GM21367 (cell line): ENCODE results near the gene BABAM2.
A peak's percentile ranks its signal among the peaks of the same experiment; 100 is the strongest.

Experiments used
- ATAC-seq: cut with Tn5 transposase; IDR thresholded peaks from one replicate; pipeline ENCODE4 v1.9.1; 2021; ENCODE audit not compliant: unreplicated experiment

Gene BABAM2

DNA sequence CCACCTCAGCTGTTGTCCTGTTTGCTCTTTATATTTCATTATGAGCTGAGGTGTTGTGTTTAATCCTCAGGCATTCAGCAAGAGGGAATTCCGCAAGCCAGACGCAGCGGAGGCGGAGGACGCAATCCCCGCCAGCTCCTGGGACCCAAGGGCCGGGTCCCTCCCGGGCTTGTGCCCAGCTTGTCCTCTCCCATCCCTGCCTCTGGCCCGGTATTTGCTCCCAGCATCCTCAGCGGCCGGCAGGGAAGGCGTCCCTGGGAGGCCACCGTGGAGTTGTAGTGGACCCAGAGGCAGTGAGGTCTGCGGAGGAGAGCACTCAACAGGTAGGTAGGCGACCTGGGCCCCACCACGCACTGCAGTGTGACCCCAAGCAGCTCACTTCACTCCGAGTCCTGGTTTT, 459.7 kb downstream of the BABAM2 start:
- no peak for ATAC-seq

DNA sequence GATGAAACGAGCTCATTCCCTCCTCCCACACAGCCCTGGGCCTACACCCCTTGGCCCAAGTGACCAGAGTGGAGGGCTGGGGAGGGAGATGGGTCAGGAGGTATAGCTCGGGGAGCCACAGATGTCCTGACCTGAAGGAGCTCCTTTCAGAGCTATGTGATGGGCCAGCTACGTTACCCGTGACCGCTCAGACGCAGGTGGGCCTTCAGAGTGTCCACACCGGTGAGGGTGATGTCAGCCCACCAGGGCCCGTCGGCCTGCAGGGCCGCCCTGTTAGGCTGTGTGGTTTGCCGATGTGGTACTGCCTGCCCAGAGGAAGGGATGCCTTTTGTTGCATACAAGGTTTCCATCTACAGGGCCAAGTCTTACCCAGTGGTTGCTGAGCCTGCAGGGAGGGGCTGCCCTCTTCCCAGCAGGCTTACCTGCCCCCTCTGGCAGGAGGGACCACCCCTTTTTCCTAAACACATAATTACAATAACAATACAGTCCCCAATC, 460.3 kb downstream of the BABAM2 start:
- no peak for ATAC-seq

DNA sequence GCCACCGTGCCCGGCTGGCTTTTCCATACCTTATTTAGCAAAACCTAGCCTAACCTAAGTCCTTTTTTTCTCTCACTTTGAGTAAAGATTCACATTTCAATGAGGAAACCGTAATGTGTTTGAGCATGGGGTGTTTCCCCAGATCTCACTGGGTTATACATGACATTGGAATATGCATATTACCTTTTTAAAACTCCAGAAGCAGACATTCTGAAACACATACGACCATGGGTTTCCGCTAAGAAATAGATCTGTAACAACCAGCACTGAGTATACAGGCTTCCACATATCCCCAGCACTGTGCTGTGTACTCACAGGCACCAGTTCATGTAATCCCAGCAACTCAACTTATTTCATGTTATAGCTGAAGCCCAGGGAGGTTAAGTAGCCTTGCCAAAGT, 461.1 kb downstream of the BABAM2 start:
- ATAC-seq = no peak

DNA sequence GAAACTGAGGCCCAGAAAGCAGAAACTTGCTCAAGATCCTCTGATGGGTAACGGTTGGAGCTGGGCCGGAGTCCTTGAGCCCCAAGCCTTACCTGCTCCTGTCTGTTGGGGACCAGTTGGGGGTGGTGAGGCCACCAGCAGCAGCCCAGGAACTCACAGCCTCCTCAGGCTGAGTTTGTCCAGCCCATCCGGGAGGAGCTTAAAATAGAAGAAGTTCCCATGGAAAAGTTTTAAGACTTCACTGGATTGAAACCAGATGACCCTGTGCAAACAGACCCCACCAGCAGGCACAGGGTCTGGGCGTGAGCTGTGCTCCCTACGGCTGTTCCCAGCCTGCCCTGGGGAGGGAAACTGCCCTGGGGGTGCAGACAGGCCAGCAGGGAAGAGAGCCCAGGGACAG, 461.6 kb downstream of the BABAM2 start:
- no peak for ATAC-seq

DNA sequence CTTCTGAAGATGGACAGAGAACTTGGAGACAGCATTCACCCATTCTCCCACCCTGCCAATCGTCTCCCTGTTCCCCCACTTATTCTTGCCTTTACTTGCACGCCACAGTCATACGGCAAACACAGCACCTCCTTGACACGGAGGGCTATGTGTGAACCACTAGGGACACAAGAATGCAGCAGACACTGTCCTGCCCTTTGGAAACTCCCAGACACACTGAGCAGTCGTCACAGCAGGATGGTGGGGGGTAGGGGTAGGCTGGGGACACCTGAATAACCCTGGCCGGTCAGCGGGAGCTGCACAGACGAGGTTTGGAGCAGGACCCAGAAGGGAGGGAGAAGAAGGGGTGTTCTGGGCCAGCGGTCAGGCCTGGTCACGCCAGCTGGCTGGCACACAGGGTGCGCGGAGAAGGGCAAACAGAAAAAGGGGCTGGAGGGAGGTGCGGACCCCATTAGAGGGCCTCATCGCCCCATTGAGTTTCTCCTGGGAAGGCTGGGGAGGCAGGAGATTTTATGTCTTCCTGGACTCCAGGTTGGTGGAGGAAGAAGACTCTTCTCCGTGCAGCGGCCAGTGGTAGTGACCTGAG, 462.2 kb downstream of the BABAM2 start:
- no peak for ATAC-seq

DNA sequence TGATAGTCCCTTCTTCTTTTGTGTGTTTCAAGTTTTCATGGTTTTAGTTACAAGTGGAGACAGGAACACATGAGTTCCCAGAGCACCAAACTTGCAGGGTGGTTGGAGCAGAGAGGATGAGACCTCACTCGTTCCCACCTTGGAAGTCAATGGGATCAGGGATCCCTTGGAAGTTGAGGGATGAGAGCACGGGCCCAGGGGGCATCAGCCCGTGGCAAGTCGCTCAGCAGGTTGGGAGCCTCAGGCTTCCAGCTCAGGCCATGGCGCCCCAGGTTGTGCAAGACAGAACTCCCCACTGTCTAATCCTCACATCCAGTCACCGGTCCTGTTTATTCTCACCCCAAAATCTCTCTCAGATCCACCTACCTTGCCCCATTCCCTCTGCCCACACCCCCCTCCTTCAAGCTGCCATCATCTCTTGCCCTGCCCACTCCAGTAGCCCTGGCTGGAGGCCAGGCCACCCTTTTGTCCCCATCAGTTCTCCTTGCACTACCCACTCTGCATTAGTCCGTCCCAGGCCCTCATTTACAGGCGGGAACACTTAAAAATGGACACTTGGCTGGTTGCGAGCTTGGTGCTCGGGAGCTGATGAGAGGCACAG, 464.5 kb downstream of the BABAM2 start:
- ATAC-seq = no peak

DNA sequence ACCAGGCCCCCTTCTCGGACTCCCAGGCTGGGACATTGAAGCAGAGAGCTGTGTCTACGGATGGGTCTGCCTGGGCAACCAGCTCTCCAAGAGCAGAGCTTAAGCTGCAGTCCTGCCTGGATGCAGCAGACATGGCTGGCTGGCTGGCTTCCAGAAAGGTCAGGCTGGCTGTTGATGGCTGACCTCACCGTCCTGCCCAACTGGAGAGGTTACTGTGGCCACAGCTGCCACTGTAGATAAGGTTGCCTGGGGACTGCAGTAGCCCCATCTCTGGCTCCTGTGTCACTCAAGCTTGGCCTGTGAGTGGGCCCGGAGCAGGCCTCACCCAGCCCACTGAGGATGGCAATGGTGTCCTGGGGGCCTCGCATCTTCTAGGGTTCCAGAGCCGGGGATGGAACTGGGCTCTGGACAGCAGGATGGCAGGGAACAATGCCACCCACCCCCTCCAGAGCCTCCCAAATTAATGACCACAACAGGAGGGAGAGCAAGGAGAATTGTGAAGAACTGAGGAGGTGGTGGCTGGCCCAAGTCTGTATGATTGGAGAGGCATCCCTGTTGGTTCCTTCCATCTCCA, 465.1 kb downstream of the BABAM2 start:
- no peak for ATAC-seq

DNA sequence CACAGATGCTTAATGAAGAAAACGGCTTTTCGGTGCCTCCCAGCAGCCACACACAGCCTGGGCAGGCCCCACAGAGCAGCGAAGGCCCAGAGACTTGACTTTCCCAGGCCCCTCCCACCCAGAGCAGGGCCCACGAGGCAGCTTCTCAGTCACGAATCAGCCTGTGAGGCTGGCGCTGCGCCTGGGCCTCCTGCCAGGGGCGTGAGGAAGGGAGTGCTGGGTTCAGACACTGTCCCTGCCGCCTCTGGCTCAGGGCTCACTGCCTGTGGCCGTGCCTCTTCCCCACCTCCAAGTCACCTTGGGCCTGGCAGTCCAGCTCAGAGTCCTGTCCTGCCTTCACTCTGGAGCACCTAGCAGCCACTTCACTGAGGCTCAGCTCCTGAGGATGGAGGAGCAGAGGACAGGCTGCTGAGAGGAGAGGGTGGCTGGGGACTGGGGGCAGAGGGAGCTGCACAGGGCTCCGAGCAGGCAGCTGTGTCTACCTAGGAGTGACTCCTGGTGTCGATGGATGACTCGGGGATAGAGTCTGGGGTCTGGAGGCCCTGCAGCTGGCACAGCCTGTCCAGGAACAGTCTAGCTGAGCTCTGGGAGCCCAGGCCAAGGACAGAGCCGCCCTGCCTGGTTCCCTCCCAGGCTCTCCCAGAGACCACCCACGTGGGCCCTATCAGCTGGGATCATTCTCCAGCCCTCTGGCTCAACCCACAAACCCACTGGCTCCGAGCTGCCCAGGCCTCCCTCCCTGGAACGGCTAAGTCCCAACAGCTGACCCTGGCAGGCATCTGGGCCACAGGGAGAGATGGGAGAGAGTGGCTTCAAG, 465.8 kb downstream of the BABAM2 start:
- ATAC-seq = no peak

DNA sequence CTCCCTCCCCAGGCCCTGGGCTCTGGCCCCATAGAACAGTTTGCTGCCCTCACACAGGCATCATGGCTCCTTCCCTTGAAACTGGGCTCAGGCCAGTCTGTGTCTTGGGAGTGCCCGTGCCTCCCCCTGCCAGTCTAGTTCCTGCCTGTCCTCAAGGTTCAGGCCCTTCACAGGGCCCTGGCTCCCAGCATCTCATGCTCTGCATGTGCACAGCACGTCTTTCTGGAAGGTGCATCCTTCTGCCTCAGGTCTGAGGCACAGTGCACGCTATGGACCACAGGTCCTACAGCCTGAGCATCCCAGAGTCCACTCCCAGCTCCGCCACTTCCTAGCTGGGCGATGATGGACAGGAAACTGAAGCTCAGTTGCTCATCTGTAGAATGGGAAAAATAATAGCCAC, 466.5 kb downstream of the BABAM2 start:
- ATAC-seq = no peak

DNA sequence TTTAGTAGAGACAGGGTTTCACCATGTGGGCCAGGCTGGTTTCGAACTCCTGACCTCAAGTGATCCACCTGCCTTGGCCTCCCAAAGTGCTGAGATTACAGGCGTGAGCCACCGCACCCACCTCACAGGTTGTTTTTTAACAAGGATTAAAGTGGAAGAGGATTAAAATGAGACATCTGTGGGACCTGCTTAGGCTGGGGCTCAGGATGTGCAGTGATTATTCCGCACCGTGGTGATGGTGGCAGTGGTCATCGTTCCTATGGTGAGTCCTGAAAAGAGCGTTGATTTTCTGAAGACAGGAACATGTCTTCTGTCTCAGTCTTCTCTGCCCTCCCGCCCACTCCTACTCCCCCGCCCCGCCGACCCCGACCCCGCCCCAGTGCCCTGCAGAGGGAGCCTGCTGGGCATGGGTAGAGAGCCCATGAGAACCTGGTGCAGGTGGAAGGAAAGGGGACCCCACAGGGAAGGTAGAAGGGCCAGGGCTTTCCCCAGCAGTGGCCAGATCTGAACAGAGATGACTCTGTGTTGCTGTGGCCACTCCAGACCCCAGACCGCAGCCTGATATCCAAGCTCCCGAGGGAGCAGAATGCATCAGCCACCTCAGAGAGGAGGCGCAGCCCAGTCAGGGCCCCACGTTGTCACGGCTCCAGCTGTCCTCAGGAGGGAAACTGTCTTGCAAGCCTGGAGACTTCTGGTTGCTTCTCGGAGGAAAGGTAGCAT, 467.6 kb downstream of the BABAM2 start:
- ATAC-seq = no peak

DNA sequence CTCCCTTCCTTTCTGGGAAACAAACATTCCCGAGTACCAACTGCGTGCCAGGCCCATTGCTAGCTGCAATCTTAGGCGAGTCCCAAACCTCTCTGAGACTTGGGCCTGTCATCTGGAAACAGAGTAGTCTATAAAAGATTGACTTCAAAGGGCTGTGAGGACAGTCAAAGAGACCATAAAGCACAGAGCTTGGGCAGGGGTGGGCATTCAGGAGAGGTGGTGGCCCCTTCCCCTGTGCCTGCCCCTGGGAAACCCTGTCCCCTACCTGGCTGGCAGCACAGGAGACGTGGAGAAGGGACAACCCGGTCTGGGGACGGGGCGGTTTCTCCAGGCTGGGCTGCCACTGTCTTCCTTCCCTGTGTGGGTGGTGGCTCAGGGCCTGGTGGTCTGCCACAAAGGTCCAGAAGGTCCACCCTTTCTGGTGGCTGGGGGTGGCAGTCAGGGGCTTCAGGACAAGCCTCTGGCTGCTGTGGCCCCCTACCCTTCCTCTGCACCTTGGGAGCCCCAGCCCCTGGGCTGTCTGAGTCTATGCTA, 468.2 kb downstream of the BABAM2 start:
- no peak for ATAC-seq

DNA sequence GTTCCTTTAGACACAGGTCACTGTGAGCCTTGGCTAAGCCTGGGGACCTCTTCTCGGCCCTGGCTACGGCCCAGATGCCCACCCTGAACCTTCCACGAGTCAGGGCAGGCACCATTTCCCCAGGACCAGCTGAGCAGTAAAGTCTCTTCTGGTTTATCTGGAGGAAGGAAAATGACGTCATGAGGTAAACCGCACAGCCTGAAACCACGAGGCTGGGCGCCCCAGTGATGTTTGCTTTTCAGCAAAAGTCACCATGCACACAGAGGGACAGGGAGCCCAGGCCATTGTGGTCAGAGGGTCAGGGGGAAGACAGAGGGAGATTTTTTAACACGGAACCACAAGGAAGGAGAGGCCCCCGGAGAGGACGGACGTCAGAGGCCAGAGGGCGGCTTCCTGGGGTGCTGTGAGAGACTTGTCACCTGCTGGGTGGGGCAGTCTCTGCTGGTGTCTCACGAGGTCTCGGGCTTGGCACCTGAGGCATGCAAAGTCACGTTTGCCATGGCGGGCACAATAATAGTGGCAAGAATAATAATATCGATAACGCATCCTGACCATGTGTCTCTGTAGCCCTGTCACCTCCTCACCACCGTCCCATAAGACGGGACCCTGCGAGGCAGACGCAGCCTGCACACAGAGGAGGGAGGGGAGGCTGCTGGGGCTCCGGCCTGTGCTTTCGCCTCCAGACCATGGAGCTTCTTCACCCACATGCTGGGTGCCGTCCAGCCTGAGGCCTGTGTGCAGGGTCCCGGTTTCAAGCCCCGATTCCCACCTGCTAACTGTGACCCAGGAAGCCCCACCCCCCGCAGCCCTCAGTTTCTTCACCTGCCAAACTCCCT, 468.9 kb downstream of the BABAM2 start:
- ATAC-seq = peak; percentile 69

DNA sequence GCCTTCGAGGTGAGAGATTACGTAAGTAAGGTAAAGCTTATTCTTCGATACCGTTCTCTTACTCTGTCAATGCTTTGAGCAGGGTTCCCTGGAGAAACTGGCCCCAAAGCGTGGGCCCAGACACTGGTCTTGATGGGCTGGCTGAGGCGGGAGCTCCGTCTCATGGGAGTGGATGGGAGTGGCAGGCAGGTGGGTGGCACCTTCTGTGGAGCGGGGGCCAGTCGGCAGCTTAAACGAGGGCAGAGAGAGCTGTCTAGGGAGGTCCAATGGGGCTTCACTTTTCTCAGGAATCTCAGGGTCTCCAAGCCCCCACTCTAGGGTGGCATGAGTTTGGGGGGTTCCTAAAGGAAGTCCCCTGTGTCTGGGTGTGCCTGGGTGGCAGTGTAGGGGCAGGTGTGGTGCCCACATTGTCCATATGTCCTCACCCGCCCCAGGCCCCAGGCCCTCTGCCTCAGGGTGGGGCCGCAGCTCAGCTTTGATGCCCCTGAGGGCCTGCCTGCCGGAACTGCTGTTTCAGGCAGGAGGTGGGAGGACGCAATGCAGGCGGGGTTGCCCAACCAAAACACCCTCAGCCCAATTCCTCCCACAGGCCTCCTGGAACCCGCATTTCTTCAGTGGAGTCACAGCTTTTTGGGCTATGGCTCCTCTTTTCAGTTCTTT, 469.7 kb downstream of the BABAM2 start:
- no peak for ATAC-seq

DNA sequence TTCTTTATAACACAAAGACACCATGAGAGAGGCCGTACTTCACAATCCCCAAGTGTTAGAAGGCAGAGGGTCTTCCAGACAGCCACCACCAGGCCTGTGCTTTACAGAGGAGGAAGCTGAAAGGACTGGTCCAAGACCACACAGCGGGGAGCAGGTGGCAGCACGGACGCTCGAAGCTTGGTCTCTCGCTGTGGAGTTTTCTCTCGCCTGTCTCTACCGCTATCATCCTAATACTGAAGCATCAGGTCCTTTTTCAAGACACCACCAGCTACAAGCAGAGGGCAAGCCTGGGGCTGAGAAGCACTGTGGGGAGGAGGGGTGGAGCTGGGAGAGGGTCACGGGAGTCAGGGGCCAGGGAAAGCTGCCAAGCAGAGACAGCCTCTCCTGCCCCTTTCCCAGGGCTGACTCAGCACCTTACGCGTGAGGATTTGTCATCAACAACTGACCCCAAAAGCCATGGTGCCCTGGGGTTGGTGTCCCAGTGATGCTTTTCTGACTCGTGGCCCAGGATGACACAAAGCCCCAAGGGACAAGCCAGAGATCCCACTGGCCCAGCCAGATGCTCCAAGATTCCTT, 470.3 kb downstream of the BABAM2 start:
- ATAC-seq = no peak

DNA sequence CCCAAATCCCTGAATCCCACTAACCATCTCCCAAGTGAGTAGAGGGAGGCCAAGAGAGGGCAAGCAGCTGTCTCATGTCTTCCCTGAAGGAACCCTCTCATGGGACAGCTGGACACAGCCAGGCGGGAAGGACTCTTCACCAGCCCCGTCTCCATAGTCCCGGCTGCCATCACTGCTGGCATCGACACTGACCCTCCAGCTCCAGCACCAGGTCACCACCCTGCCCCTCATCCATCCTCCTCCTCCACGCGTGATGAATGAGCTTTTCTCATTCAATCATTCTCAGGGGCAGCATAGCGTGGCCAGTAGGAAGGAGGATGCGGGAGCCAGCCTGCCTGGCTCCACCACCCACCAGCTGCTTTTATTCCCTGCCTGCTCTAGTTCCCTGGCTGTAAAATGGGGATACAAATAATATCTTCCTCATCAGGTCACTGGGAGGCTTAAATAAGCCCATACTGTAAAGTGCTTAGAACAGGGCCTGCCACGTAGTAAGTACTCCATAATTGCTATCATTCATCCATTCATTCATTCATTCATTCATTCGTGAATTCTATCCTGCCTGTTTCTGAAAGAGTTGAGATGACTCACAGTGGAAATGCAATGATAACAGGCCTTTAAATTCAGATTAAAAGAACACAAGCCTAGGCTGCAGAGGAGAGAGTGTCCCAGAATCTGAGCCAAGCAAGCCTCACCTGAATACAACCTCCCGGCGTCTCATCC, 471.6 kb downstream of the BABAM2 start:
- ATAC-seq = no peak

DNA sequence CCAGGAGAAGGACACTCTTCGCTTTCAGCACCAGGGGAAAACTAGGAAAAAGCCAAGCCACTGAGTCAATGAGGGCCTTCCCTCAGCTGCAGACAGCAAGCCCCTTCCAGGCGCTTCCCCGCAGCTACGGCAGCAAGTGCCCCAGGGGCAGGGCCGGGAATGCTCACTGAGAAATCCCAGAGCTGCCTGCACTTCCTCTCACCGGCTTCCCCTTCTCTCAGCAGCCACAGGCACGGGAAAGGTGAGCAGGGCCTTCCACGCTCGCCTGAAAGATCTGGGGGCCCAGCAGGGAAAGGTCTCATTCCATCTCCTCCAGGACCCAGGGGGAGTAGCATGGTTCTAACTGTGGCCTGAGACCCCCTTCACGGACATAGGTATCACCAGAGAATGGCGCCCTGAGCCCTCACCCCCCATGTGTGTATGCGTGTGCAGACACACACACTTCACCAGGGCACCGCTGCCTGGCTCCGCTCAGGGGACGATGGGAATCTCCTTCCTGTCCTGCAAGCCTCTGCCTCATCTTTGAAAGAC, 472.5 kb downstream of the BABAM2 start:
- no peak for ATAC-seq

DNA sequence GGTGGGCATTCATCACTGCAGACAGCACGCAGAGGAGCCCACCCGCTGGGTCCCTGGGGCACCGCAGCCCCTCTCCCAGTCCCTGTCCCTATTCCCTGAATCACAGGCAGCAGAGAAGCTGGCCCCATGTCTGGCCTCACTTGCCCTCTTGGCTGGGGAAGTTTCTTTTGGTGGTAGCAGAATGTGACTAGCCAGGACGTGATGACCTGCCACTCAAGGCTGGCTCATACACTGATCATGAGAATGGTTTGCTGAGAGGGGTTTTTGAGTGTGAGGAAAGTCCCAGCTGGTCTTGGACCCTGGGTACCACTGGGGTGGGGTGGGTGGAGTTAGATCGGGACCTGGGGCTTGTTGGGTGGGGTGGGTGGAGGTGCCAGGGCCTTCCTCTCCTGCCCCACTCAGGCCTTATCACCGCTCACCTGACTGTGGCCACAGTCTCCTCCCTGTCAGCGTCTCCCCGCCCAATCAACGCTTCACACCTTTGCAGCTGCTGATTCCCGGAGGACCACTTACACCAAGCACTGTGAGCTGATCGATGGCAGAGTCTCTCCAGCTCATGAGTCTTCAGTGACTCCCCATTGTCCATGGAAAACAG, 473.3 kb downstream of the BABAM2 start:
- ATAC-seq = no peak

DNA sequence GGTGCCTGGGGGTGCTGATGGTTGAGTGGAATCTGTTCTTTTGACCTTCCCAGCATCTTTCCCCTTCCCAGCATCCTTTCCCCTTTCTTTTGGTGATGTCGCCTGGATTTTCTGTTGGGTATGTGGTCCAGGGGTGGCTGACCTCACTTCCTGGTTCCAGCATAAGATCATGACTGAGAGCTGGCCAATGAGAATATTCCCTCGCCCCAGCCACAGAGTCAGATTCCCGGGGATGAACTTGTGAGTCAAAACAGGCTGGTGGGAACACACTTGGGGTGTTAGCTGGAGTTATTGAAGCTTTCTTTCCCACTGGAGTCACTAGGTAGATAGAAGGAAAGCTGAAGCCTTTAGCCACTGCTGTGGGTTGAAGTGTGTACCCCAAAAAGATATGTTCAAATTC, 474.1 kb downstream of the BABAM2 start:
- ATAC-seq = no peak
